Mucosa of descending colon (tissue), 3 donors: ENCODE measurements around the gene ACO2. TPM values are rescaled to one million over a fixed set of nuclear protein-coding genes. Genes with fewer than 3 reads are reported as not detected.

Experiments
- ATAC-seq: fragments of 200-7000 bp; cut with Tn5 transposase; one replicate; pipeline ENCODE4 v1.9.1; 2020; ENCODE audit warnings: mild to moderate bottlenecking, moderate library complexity
- DNase-seq, 3 donors: peaks; one replicate each; pipeline ENCODE4 v3.0.0-alpha.2; 2020
- H3K36me3 ChIP-seq: fragments of 200-600 bp; one replicate; pipeline ENCODE4 v1.8.0; 2021; ENCODE audit warnings: low read depth, mild to moderate bottlenecking
- H3K4me1 ChIP-seq: fragments of 200-600 bp; one replicate; pipeline ENCODE4 v1.8.0; 2021; ENCODE audit warnings: low read depth, mild to moderate bottlenecking
- H3K4me3 ChIP-seq: fragments of 200-600 bp; one replicate; pipeline ENCODE4 v1.8.0; 2021; ENCODE audit warnings: mild to moderate bottlenecking
- H3K9me3 ChIP-seq: fragments of 200-600 bp; one replicate; pipeline ENCODE4 v1.8.0; 2021; ENCODE audit warnings: mild to moderate bottlenecking
- CTCF ChIP-seq: fragments of 200-600 bp; IDR thresholded peaks from one replicate; pipeline ENCODE4 v1.8.0; 2022; ENCODE audit warnings: antibody characterized with exemption, mild to moderate bottlenecking
- intact Hi-C, 2 donors: fragments of 100-400 bp; cut with DNase I in 1 of 2; cut with micrococcal nuclease in 1 of 2; formaldehyde crosslinking; loops; one replicate each; pipeline versions ENCODE4 v1.11.0 to v1.11.1; 2022; cut with DNase I, micrococcal nuclease
- total RNA-seq, 3 donors: library from RNA; stranded (reverse); fragmentation: NEBNext Ultra II Directional in 2 of 3; extraction: Animal tissue kit (Norgen Biotek cat#: 25700) in 2 of 3; gene quantifications; one replicate each; pipeline versions ENCODE4 v1.2.1 to v1.2.4, GENCODE V29; 2021 to 2023
- donor health status: DM: no; HTN: no; CAD: no; lungs with moderate emphysema.
- donor health status: DM: no; HTN: no; CAD: no.
- donor health status: DM: no; HTN: yes; CAD: no.

ACO2 gene
- total RNA-seq, 3 donors from 2014 or later, result 187 to 295 (median 241) TPM

GRCh38 chr22:41470886-41471285, 2.0 kb downstream of the ACO2 start:
- TF ChIP-seq CTCF, result no peak
- H3K4me1 ChIP-seq, result peaks cover 25% of the 10 kb centered on the region
- intact Hi-C loops, result no loop called here
- DNase-seq (no peak), ATAC-seq (no peak)
- no peaks in the 10 kb centered on the region for H3K36me3 ChIP-seq
- no peaks in the 10 kb centered on the region for H3K9me3 ChIP-seq
- no peak overlapping the region for H3K4me3 ChIP-seq

- Histone ChIP-seq H3K4me1 (peaks cover 25% of the 10 kb centered on the region), H3K36me3 (no peaks in the 10 kb centered on the region), H3K4me3 (no peak overlapping the region), H3K9me3 (no peaks in the 10 kb centered on the region)
- ATAC-seq (peak; percentile 11), DNase-seq (no peak)
- TF ChIP-seq CTCF, result no peak
- intact Hi-C loops, result no loop called here
Observed at GRCh38 chr22:41471568-41471967, 2.7 kb downstream of the ACO2 start.

- Histone ChIP-seq H3K36me3 (no peaks in the 10 kb centered on the region), H3K9me3 (no peaks in the 10 kb centered on the region), H3K4me1 (peaks cover 13% of the 10 kb centered on the region), H3K4me3 (no peak overlapping the region)
- TF ChIP-seq CTCF, result no peak
- no peak for ATAC-seq
- intact Hi-C loops, result no loop called here
- no peak for DNase-seq
Observed at GRCh38 chr22:41474872-41475451, 6.0 kb downstream of the ACO2 start.

GRCh38 chr22:41478473-41478872, 9.6 kb downstream of the ACO2 start:
- intact Hi-C loops, result no loop called here
- Histone ChIP-seq H3K4me3 (no peak overlapping the region), H3K9me3 (no peaks in the 10 kb centered on the region), H3K4me1 (peaks cover 19% of the 10 kb centered on the region), H3K36me3 (no peaks in the 10 kb centered on the region)
- DNase-seq, result no peak
- no peak for ATAC-seq
- no peak for TF ChIP-seq CTCF

- DNase-seq (no peak), ATAC-seq (no peak)
- intact Hi-C loops, result no loop called here
- no peaks in the 10 kb centered on the region for H3K9me3 ChIP-seq
- TF ChIP-seq CTCF, result no peak
- H3K36me3 ChIP-seq, result no peaks in the 10 kb centered on the region
- no peak overlapping the region for H3K4me3 ChIP-seq
- peaks cover 24% of the 10 kb centered on the region for H3K4me1 ChIP-seq
Observed at GRCh38 chr22:41478891-41479521, 10.1 kb downstream of the ACO2 start.
